HG03108 (cell line): ENCODE measurements around the gene WRAP73.
A peak's percentile ranks its signal among the peaks of the same experiment; 100 is the strongest.
"Not testable (repeated sequence)": the region's sequence is repeated elsewhere in the genome, so short reads cannot be mapped to it uniquely, and the experiment has no call there.

Source experiments
- ATAC-seq: cut with Tn5 transposase; IDR thresholded peaks from one replicate; pipeline ENCODE4 v1.9.1; 2021; ENCODE audit warnings: moderate library complexity; ENCODE audit not compliant: unreplicated experiment

Gene WRAP73

DNA sequence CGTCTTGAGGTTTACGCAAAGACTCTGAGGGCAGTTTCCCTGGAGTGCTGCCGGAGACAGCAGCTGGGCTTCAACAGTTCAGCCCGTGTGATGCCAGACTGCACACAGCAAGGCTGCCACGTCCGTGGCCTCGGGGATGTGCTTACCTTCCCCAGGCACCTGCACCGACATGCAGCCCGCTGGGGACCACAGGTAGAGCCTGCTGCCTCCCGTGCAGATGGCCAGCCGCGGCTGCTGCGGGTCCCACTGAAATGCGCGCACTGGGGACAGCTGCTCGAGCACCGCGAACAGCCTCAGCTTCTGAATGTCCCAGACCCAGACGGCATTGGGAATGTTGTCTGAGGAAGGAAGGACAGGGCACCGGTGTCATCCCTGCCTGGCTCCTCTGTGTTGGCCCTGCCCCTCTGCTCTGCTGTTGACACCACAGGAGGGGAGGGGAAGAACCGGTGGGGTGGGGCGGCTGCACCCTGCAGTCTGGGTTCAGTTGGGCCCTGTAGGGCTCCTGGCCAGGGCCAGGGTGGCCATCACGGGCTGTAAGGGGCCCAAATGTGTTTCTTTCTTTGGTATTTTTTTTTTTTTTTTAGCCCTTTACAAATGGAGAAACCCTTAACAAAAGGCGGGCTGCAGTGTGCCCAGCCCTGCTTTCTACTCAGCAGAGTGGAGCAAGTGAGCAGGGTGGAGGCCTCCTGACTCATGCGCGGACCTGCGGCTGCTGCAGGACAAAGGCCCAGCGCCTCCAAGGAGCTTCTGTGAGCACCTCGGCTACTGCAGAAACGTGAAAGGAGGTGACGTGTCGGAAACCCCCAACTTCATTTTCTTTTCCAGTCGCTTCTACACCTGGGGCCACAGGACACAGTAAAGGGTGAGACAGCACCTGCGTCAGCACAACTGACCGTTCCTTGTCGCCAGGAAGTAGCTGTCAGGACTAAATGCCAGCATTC lies 18.3 kb downstream of the WRAP73 start:
- no peak for ATAC-seq

DNA sequence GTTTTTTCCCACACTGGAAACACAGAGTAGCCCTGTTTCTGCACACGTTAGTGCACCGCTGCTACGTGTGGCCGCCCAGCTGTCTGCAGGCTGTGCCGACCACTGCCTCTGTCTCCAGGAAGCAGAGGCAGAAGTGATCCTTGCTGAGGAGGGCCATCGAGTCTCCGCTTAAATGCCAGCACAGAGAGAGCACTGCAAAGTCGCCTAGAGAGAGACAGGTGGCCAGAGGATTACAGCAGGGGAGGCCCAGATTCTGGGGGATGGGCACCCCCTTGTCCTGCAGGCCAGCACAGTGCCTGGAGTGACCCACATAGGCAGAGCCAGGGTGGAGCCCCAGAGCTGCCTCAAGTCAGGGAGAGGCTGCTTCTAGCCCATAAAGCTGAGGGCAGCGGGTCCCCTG lies 19.0 kb downstream of the WRAP73 start:
- no peak for ATAC-seq

DNA sequence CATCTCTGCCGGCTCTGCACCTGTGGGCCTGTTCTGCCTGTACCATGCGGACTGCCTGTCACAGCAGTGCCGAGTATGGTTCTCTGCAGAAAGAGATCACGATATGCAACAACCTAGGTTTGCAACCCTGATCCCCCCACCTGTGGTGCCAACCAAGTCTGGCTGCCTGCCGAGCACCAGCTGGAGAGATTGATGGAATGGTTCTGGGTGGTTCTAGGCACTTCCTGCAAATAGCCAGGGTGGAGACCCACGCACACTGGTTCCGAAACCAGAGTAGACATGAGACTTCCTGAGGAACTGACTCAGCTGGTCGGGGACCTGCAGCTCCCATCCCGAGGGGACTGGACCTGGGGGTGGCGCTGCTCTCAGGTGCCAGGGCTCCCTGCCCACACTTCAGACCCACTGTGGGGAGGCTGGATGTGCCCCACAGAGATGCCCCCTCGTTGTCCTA lies 19.7 kb downstream of the WRAP73 start:
- ATAC-seq: no peak

DNA sequence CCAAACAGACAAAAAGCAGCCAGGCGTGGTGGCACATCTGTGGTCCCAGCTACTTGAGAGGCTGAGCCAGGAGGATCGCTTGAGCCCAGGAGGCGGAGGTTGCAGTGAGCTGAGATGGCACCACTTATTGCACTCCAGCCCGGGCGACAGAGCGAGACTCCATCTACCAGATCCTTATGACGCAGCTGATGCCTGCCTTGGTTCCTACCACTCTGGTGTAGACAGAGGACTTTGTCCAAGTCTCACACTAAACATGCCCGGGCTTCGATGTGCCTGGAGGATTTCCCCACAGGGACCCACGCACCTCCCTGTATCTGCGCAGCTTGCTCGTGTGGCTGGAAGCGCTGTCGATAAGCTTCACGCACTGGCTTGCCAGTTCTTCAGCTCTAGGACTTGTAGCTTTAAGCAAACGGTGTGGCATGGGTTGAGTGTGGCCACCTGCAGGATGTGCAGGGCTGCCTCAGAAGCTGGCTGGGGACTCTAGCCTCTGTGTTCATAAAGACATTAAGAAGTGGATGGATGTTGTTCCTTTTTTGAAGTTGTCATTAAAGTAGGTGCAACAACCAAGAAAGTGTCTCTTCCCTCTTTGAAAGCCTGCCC lies 20.2 kb downstream of the WRAP73 start:
- no peak for ATAC-seq

DNA sequence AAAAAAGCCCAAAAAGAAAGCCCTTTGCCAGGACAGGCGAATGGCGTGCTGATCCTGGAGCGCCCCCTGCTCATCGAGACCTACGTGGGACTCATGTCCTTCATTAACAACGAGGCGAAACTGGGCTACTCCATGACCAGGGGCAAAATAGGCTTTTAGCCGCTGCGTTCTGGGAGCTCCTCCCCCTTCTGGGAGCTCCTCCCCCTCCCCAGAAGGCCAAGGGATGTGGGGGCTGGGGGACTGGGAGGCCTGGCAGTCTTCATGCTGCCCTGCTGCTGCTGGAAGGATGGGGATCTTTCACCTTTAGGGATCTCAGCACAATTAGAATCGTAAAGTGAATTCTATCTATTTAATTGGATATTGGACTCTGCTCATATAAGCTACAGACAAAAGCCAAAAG lies 21.5 kb downstream of the WRAP73 start:
- no peak for ATAC-seq

DNA sequence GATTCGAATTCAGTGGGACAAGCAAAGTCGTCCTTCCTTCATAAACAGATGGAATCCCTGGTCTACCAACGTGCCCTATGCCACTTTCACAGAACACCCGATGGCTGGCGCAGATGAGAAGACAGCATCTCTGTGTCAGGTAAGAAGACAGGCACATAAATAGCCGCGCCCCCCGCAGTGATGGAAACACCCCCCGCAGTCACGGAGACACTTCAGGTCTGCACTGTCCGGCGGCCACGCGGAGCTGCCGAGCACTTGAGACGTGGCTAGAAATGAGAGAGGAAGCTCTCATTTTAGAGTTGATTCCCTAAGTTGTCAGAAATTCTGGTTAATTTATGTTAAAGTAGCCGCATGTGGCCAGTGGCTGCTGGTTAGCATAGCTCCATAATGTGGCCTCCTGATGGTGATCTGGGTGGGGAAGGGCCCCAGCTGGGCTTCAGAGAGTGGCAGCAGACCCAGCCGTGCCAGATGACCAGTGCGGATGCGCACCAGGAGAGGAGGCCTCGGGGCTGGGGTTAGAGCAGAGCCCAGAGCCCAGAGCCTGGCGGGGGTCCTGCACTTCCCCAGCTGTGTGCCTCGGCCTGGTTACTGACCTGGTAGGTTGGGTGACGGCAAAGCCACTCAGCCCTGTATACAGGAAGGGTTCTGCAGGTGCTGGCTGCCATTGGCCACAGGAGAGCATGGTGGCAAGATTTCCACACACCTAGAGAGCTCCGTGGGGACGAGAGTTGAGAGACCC lies 22.2 kb downstream of the WRAP73 start:
- no peak for ATAC-seq

DNA sequence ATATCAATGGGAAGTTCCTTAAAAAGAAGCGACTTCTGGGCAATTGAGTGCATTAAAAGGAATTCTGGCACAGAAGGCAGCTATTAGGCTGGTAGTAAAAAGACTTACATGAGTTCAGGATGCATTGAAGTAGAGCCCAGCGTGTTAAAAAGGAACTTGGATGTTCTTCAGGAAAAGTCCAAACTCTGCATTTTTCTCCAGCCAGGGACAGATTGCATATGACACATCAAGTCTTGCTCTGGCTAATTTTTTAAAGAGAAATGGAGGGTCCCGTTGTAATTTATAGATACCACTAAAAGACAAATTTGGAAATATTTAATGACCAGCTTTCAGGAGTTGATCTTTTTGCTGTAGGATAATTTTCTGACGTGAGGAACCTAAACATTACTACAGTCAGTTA lies 23.9 kb downstream of the WRAP73 start:
- ATAC-seq: no peak

DNA sequence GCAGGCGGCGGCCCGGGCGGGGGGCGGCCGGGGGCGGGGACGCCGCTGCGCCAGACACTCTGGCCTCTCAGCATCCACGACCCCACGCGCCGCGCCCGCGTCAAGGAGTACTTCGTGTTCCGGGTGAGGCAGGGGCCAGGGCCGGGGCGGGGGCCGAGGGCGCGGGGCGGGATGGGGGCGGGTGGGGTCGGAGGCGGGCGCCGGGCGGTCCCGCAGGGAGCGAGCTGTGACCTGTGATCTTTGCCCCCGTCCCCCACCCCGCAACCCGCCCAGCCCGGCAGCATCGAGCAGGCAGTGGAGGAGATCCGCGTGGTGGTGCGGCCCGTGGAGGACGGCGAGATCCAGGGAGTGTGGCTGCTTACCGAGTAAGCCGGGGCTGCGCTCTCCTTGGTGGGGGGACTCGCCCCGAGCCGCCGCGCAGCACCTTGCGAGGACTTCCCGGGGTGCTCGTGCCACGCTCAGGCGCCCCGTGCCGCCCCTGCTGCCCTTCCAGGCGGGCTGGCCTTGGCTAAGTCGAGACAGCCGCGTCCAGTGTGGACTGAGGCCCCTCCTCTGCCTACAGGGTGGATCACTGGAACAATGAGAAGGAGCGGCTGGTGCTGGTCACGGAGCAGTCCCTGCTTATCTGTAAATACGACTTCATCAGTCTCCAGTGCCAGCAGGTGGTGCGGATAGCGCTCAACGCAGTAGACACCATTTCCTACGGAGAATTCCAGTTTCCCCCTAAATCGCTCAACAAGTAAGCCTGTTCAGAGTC lies 24.6 kb downstream of the WRAP73 start:
- ATAC-seq: peak; percentile 13

DNA sequence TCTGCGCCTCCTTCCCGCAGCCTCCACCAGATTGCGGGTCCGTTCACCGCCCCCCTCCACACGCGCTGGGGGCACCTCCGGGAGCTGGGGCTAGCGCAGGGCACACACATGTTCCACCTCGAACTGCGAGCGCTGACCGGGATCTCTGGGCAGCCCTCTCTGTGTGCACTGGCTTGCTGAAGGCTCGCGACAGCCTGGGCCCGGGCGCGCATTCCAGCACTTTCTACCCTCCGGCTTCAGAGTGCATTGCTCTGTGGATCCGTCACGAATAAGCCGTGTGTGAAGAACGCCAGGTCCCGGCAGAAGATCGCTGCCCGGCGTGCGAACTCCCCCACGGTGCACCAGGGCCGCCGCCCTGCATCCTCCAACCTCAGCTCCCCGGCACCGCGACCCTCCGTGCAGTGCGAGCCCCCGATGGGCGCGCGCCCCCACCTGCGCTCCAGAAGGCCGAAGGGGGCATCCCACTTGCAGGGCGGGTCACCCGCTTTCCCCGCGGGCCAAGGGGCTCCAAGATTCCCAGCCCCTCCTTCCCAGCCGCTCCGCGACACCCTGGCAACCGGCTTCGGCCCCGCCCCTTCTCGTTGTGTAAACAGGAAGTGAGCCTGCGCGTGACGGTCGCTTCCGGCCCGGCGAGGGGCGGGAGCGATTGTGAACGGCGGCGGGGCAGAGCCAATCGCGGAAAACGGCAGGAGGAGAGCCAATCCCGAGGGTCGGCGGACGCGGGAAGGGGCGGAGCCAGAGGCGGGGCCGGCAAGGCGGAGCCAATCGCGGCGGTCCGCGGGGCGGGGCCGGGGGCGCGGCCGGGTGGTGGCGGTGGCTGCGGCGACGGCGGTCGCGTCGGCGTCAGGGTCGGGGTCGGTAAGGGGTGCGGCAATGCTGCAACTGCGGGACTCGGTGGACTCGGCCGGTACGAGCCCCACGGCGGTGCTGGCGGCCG lies 25.4 kb downstream of the WRAP73 start, which contains the start of gene TPRG1L:
TPRG1L (plus strand) TSS at position 816 of the 937 bp plus-strand sequence; CDS start at position 874, 58 bp downstream.
- ATAC-seq: peak; percentile 92

DNA sequence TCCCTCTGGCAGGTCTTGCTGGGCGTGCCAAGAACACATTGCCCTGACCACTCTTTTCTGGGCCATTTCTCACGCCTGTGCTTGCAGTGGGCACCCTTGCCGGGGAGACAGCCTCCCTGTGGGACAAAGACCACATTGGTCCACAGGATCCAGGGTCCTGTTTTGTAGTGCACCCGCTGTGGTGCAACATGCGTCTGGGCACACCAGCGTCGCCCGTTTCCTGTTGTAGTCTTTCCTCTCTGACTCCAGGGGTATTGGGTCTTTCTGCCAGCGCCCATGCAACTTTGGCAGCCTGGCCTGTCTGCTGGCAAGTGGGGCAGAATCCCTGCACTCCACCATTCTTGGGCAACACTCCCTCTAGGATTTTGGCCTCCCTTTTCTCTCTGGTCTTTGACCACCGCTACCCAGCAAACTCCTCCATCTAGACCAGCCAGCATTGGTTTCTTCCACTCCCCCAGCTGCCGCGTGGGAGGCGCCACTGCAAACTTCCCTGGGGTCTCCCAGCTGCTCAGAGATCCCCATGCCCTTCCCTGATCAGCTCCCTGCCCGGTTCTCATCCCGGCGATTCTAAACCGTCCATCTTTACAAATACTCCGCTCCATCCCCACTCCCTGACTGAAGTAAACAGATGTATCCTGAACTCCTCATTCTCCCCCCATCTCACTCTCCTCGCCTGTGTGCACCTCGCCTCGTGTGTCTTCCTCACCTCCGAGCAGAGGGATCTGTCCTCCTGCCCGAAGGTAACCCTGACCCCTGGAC lies 26.3 kb downstream of the WRAP73 start:
- no peak for ATAC-seq

DNA sequence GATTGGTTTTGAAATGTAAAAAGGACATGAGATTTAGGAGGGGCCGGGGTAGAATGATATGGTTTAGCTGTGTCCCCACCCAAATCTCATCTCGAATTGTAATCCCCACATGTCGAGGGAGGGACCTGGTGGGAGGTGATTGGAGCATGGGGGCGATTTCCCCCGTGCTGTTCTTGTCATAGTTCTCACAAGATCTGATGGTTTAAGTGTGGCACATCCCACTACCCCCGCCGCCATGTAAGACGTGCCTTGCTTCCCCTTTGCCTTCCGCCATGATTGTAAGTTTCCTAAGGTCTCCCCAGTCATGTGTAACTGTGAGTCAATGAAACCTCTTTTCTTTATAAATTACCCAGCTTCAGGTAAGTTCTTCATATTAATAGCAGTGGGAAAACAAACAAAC lies 27.8 kb downstream of the WRAP73 start:
- not testable (repeated sequence) for ATAC-seq

DNA sequence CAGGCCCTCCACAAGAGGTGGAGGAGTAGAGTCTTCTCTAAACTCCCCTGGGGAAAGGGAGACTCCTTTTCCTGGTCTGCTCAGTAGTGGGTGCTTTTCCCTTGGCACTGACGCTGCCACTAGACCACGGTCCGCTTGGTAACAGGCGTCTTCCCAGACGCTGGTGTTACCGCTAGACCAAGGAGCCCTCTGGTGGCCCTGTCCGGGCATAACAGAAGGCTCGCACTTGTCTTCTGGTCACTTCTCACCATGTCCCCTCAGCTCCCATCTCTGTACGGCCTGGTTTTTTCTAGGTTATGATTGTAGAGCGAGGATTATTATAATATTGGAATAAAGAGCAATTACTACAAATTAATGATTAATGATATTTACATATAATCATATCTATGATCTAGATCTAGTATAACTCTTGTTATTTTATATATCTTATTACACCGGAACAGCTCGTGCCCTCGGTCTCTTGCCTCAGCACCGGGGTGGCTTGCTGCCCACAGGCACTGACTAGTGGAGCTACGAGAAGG lies 28.7 kb downstream of the WRAP73 start:
- ATAC-seq: not testable (repeated sequence)

DNA sequence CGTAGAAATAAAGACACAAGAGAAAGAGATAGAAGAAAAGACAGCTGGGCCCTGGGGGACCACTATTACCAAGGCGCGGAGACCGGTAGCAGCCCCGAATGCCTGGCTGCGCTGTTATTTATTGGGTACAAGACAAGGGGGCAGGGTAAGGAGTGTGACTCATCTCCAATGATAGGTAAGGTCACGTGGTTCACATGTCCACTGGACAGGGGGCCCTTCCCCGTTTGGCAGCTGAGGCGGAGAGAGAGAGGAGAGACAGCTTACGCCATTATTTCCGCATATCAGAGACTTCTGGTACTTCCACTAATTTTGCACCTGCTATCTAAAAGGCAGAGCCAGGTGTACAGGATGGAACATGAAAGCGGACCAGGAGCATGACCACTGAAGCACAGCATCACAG lies 29.2 kb downstream of the WRAP73 start:
- no peak for ATAC-seq

DNA sequence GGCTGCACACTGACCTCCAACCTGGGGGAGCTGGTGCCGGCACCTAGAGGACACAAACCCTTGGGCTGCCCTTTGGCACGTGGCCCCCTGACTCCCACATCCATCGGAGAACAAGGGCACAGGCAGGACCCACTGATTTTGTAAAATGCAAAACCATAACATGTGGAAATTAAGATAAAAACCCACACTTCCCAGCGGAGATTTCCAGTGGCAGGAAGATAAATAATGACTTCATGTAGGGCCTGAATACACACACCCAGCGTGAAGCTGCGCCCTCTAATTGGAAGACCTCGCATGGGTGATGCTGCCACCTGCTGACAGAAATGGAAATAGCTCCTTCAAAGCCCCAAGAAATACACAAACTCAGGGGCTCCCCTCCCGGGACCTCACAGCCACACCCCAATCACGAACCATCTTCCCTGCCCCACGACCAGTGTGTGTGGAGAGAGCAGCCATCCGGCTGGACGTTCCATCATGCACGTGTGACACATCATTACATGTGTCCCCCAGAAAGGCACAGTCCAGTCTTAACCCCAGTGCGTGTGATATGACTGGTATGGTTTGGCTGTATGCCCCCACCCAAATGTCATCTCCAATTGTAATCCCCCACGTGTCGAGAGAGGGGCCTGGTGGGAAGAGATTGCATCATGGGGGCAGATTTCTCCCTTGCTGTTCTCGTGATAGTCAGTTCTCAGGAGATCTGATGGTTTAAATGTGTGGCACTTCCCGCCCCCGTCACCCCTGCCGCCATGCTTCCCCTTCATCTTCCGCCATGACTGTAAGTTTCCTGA lies 30.8 kb downstream of the WRAP73 start:
- no peak for ATAC-seq

DNA sequence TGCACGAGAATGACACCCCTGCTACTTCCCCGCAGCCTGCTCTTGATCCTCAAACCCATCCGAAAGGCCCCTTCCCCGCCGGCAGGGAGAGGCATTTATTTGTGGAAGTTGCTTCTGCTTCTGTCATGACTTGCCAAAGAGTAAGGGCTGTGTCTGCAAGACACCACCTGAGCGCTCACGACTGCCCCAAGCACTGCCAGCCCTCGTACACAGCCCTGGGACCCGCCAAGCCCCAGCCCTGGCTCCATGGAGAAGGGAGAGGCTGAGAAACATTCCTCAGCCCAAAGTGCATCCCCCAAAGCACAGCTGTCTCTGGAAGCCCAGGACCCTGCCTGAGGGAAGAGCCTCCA lies 31.4 kb downstream of the WRAP73 start:
- no peak for ATAC-seq

DNA sequence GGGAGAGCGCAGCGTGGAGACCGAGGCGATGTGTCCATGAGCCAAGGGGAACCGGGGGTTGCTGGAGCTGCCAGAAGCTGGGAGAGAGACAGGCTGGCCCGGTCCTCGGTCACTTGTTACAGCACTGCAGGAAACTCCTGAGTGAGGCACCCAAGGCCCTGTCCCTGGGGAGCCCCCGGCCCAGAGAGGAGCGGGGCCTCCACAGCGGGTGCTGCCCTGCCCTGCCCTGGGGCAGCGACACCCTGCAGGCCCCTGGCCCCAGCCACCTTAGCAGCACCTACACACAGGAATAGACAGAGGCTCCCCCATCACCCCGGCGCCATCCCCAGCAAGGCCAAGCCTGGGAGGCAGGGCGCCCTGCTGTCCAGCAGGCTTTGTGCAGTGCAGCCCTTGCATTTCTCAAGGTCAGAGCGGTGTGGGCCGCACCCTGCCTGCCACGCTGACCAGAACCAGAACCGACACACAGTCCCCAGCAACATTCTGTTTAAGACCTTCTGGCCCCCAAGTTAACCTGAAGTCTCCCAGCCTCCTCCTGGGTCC lies 32.0 kb downstream of the WRAP73 start:
- no peak for ATAC-seq

DNA sequence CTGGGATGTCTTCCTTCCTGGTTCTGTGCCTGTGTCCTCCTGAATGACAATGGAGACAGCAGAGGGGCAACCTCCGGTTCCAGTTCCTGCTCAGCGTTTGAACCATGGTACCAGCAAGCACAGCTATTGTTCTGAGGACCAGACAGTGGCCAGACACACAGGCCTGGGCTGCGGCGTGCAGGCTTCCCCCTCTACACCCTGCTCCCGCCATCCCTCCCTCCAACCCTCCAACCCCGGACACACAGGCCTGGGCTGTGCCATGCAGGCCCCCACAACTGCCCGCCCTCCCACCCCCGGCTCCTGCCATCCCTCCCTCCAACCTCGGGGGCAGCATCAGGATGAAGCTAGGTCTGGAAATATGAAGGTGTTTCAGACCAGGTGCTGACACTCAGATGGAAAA lies 33.0 kb downstream of the WRAP73 start:
- ATAC-seq: no peak
